Measurements from ENCODE around the gene RDH11. TPM values are rescaled to one million over a fixed set of nuclear protein-coding genes. Genes with fewer than 3 reads are reported as not detected.

RDH11 gene
- total and polyA plus RNA-seq, 2 donors from 2014 or later, result 66.9 to 124 TPM

DNA sequence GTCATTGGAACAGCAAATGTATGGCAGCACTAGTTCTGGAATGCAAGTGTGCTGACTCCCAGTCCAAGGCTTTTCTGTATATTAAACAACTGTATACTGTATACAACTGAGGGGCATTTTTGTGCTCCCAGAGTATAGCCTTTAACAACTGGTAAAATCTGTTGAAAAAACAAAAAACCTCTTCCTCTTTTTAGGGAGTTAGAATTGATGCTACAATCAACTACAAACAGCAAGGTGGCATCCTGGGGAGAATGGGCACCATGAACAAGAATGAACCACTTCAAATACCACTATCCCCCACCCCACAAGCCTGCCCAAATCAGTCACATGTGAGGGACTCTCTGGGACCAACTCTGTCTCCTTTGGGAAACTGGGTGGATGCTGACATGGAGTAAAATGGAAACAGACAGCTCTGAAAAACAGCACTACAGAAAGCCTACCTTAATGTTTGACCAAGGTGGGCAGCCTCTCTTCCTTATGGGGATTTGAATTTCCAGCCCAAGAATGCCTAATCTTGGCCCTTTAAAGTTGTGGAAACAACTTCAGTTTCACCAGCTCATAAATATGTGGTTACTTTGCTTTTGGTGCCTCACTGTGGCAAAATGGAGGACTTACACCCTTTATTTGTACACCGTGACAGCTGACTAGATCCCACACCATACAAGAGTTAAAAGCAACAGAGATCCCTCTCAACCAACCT lies 28.7 kb downstream of the RDH11 start:
- intact Hi-C loops (cut with DNase I), result loop anchor here (10.0 kb wide), 1 partner anchor 52 kb away; the partner anchor contains the start of gene ARG2

DNA sequence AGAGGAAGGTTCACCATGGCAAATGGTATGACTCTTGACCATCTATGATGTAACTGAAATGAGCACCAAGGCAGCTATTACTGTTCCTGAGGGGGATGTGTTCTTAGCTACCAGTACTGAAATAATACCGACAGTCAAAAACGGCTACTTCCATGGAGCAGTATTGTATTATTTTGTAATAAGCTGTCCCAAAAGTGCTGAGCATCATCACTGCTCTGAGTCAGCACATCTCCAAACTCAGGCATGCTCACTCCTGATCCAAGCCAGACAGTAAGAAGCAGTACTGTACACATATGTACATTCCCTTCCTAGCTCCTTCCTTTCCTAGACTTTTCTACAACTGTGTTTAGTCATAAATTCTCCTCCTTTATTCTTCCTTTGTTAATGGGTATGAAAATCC lies 29.7 kb downstream of the RDH11 start:
- FAIRE-seq (no peak), DNase-seq (no peak)
- TF ChIP-seq, protein P1, sequence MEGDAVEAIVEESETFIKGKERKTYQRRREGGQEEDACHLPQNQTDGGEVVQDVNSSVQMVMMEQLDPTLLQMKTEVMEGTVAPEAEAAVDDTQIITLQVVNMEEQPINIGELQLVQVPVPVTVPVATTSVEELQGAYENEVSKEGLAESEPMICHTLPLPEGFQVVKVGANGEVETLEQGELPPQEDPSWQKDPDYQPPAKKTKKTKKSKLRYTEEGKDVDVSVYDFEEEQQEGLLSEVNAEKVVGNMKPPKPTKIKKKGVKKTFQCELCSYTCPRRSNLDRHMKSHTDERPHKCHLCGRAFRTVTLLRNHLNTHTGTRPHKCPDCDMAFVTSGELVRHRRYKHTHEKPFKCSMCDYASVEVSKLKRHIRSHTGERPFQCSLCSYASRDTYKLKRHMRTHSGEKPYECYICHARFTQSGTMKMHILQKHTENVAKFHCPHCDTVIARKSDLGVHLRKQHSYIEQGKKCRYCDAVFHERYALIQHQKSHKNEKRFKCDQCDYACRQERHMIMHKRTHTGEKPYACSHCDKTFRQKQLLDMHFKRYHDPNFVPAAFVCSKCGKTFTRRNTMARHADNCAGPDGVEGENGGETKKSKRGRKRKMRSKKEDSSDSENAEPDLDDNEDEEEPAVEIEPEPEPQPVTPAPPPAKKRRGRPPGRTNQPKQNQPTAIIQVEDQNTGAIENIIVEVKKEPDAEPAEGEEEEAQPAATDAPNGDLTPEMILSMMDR (IDR thresholded peaks at IDR 0.05; ENCODE audit: borderline replicate concordance, extremely low read depth, insufficient read depth), result no peak
- Histone ChIP-seq H3K4me3 (ENCODE audit: low read length in 3 of 3) (no peak overlapping the region), H3K9me3 (ENCODE audit: control insufficient read depth in 2 of 3, insufficient read depth in 1 of 3, low read length in 3 of 3) (no peaks in the 10 kb centered on the region), H3K4me1 (ENCODE audit: control insufficient read depth in 2 of 3, insufficient read depth in 2 of 3, low read depth in 1 of 3, low read length in 3 of 3) (peaks cover 0 to 6% (median 0%) of the 10 kb centered on the region in 3 donors), H3K27me3 (ENCODE audit: control insufficient read depth, insufficient read depth, low read length) (no peaks in the 10 kb centered on the region), H3K36me3 (ENCODE audit: control insufficient read depth in 2 of 3, insufficient read depth in 3 of 3, low read length in 3 of 3) (peaks cover 0 to 4% (median 0%) of the 10 kb centered on the region in 3 donors), H3K9ac (ENCODE audit: low read length in 3 of 3) (no peak overlapping the region), H3K27ac (ENCODE audit: low read depth in 2 of 2, low read length in 2 of 2) (no peak overlapping the region)
- intact Hi-C loops (cut with DNase I), result loop anchor here (10.0 kb wide), 1 partner anchor 51 kb away; the partner anchor contains the start of gene ARG2

More for the DNA sequence above, 28.7 kb downstream of the RDH11 start:
- Histone ChIP-seq H3K36me3 (ENCODE audit: control insufficient read depth in 2 of 3, insufficient read depth in 3 of 3, low read length in 3 of 3) (peaks cover 0 to 4% (median 0%) of the 10 kb centered on the region in 3 donors), H3K9ac (ENCODE audit: low read length in 3 of 3) (no peak overlapping the region), H3K4me1 (ENCODE audit: control insufficient read depth in 2 of 3, insufficient read depth in 2 of 3, low read depth in 1 of 3, low read length in 3 of 3) (peaks cover 0 to 6% (median 0%) of the 10 kb centered on the region in 3 donors), H3K27me3 (ENCODE audit: control insufficient read depth, insufficient read depth, low read length) (no peaks in the 10 kb centered on the region), H3K4me3 (ENCODE audit: low read length in 3 of 3) (no peak overlapping the region), H3K27ac (ENCODE audit: low read depth in 2 of 2, low read length in 2 of 2) (no peak overlapping the region), H3K9me3 (ENCODE audit: control insufficient read depth in 2 of 3, insufficient read depth in 1 of 3, low read length in 3 of 3) (no peaks in the 10 kb centered on the region)
- FAIRE-seq (no peak), DNase-seq (peak in 3 of 5 donors; percentile 45 to 75 (median 69))
- TF ChIP-seq, protein P1 (IDR thresholded peaks at IDR 0.05; ENCODE audit: borderline replicate concordance, extremely low read depth, insufficient read depth), result peak; percentile 73

DNA sequence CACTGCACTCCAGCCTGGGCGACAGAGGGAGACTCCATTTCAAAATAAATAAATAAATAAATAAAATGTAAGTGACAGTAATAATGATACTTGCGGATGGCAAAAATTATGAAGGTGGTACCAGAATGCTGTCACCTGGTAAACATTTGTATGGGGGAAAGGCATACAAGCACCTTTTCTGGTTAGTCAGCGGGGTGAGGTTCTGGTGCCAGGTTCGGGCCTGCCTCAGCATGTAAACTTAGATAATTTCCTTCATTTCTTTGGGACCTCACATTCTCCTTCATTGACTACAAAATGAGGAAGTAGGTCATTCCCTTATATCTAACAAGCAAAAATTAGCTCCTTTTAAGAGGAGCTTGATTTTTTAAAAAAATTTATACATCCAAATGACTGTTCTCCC lies 31.9 kb downstream of the RDH11 start:
- intact Hi-C loops (cut with DNase I), result loop anchor here (10.0 kb wide), 1 partner anchor 49 kb away; the partner anchor contains the start of gene ARG2
- no peaks in the 10 kb centered on the region for H3K9me3 ChIP-seq (ENCODE audit: control insufficient read depth in 2 of 3, insufficient read depth in 1 of 3, low read length in 3 of 3)
- DNase-seq (no peak), FAIRE-seq (no peak)
- no peaks in the 10 kb centered on the region for H3K27me3 ChIP-seq (ENCODE audit: control insufficient read depth, insufficient read depth, low read length)
- TF ChIP-seq, protein P1 (IDR thresholded peaks at IDR 0.05; ENCODE audit: borderline replicate concordance, extremely low read depth, insufficient read depth), result no peak
- H3K27ac ChIP-seq (ENCODE audit: low read depth in 2 of 2, low read length in 2 of 2), result no peak overlapping the region
- H3K4me3 ChIP-seq (ENCODE audit: low read length in 3 of 3), result no peak overlapping the region
- H3K36me3 ChIP-seq (ENCODE audit: control insufficient read depth in 2 of 3, insufficient read depth in 3 of 3, low read length in 3 of 3), result peaks cover 0 to 12% (median 5%) of the 10 kb centered on the region in 3 donors
- peaks cover 0 to 6% (median 0%) of the 10 kb centered on the region in 3 donors for H3K4me1 ChIP-seq (ENCODE audit: control insufficient read depth in 2 of 3, insufficient read depth in 2 of 3, low read depth in 1 of 3, low read length in 3 of 3)
- H3K9ac ChIP-seq (ENCODE audit: low read length in 3 of 3), result no peak overlapping the region

Data from kidney (tissue), 14 donors.